HG03060 (cell line): ENCODE measurements around the gene LZTR1.
"Not testable (repeated sequence)": the region's sequence is repeated elsewhere in the genome, so short reads cannot be mapped to it uniquely, and the experiment has no call there.

ENCODE experiments used
- ATAC-seq: cut with Tn5 transposase; IDR thresholded peaks from one replicate; pipeline ENCODE4 v1.9.1; 2021; ENCODE audit warnings: low read depth, moderate number of reproducible peaks; ENCODE audit not compliant: unreplicated experiment

The LZTR1 gene

GRCh38 chr22:20981787-20982562 lies at the start of gene LZTR1:
Gene LZTR1 (plus strand): TSS chr22:20982297. CDS start chr22:20982372, 75 bp downstream.
- ATAC-seq = peak; percentile 38

DNA sequence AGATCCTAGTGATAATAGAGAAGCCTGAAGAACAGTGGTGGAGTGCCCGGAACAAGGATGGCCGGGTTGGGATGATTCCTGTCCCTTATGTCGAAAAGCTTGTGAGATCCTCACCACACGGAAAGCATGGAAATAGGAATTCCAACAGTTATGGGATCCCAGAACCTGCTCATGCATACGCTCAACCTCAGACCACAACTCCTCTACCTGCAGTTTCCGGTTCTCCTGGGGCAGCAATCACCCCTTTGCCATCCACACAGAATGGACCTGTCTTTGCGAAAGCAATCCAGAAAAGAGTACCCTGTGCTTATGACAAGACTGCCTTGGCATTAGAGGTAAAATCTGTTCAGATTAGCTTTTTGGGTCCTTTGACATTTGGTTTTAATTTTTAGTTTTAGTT lies 48.2 kb upstream of the LZTR1 start:
- no peak for ATAC-seq

- not testable (repeated sequence) for ATAC-seq
Observed at GRCh38 chr22:20935049-20935448, 47.0 kb upstream of the LZTR1 start.

GRCh38 chr22:20935780-20936539 lies 46.1 kb upstream of the LZTR1 start:
- not testable (repeated sequence) for ATAC-seq

DNA sequence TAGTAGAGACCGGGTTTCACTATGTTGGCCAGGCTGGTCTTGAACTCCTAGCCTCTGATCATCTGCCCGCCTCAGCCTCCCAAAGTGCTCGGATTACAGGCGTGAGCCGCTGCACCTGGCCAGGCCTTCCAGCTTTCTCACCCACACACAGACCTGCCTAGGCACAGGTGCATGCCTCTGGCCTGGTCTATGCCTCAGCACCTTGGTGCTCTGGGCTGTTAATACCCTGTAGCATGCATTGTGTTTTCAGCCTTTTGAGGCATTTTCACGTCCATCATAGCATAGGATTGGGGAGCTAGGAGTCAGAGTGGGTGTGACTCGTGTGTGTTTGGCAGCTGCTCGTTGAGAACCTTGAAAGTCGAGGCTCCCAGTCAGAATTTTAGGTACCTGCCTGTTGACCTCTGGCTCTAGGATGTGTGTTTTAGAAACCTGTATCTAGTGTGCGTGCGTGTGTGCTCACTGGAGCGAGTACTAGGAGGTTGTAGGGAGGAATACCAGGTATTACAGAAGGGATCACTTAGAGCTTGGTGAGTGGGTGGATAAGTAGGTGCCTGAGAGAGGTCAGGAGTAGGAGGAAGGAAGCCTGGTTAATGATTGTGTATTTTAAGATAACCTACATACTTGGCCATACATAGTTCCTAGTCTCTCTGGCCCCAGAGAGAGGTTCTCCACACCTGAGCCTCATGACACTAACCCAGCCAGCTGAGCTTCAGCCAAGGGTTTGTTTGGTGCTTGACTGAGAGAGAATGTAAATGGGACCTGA lies 44.9 kb upstream of the LZTR1 start:
- ATAC-seq = no peak

DNA sequence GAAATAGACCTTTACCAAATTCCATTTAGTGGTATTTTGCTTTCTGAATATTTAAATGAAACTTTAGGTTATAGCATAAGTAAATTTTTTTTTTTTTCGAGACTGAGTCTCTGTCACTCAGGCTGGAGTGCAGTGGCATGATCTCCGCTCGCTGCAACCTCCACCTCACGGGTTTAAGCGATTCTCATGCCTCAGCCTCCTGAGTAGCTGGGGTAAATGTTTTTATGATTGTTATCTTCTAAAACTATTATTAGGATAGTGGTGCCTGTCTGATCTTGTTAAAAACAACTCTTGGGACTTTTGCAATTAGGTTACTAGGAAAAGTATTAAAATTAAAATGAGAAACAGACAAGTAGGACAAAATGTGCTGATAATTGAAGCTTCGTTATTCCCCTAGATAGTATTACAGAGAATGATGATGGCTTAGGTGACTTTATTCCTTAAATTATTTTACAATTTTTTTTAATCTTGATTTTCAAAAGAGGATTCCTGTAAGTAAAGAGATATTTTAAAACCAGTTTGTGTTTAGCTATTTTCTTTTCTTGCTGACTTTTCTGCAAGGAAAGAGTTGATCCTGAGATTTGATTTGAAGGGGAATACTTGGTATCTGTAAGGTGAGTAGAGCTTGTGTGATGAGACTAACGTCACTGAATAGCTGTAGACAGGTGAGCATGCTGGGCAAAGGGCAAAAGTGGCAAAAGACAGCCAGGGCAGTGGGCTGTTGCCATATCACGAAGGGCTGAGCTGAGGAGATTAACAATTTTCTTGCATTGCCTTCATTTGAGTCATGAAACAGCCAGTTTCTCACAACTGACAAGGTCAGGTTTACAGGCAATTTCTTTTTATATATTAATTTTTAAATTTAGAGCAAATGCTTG lies 44.1 kb upstream of the LZTR1 start:
- ATAC-seq = no peak

DNA sequence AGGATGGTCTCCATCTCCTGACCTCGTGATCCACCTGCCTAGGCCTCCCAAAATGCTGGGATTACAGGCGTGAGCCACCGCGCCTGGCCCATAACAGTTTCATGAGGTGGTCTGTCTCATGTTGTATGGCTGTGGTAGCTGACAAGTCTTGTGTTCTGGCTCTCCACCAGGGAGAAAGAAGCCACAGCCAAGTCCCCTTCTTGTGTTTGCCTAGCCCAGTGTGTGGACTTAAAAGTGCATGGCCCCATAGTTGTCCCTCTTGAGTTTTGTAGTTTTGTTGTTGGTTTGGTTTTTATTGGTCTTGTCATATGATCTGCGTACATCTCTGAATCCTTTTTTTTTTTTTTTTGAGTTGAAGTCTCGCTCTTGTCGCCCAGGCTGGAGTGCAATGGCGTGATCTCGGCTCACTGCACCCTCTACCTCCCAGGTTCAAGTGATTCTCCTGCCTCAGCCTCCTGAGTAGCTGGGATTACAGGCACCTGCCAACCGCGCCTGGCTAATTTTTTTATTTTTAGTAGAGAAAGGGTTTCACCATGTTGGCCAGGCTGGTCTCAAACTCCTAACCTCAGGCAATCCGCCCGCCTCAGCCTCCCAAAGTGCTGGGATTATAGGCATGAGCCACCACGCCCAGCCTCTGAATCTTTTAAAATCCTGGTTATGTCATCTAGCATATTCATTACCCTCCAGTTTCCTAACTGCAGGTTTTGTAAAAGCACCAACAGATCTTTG lies 42.5 kb upstream of the LZTR1 start:
- not testable (repeated sequence) for ATAC-seq

DNA sequence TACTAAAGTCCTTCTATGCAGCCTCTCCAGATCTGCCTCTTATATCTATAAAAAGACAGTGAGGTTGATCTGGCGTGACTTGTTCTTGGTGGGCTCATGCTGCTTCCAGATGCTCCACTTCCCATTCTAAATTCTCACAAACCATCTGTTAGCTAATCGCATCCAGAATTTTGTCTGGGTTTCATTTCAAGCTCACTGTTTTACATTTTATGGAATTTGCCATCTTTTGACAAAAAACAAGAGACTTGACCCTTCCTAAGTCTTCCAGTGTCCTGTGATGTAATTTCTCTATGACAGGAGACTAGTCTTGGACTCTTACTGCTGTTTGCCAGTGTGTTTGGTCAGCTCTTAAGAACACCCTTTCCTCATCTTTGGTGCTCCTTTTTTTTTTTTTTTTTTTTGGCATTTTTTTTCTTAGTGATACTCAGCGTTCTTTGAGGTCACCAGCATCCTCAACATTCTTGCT lies 41.9 kb upstream of the LZTR1 start:
- no peak for ATAC-seq

DNA sequence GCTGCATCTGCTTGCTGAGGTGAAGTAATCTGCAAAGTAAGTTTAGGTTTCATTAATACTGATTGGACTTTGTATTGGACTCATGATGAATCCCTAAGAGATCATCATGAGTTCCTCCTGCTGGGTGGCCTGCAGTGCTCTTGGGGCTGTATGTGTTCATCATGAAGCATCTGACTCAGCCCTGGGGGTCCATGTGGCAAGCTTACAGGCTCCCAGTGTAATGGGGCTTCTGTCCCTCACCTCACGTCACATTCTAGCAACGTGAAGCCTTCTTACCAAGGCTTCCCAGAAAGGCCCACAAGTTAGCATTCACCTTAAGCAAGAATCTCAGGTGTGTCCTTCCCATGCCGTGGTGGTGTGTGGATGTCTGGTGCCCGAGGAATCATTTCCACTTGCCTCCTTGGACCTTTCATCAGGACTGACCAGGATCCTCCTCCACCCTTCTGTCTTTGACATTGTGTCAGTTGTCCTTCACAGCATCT lies 41.2 kb upstream of the LZTR1 start:
- no peak for ATAC-seq

DNA sequence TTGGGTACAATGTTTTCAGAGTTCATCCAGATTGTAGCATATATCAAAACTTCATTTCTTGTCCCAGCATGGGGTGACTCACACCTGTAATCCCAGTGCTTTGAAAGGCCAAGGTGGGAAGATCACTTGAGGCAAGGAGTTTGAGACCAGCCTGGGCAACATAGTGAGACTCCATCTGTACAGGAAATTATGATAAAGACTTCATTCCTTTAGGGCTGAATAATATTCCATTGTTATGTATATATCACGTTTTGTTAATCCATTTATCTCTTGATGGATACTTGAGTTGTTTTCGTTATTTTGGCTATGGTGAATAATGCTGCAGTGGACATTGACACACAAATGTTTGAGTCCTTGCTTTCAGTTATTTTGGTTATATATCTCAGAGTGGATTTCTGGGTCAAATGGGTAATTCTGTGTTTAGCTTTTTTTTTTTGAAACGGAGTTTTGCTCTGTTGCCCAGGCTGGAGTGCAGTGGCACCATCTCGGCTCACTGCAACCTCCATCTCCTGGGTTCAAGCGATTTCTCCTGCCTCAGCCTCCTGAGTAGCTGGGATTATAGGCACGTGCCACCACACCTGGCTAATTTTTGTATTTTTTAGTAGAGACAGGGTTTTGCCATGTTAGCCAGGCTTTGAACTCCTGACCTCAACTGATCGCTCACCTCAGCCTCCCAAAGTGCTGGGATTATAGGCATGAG lies 39.7 kb upstream of the LZTR1 start:
- not testable (repeated sequence) for ATAC-seq

DNA sequence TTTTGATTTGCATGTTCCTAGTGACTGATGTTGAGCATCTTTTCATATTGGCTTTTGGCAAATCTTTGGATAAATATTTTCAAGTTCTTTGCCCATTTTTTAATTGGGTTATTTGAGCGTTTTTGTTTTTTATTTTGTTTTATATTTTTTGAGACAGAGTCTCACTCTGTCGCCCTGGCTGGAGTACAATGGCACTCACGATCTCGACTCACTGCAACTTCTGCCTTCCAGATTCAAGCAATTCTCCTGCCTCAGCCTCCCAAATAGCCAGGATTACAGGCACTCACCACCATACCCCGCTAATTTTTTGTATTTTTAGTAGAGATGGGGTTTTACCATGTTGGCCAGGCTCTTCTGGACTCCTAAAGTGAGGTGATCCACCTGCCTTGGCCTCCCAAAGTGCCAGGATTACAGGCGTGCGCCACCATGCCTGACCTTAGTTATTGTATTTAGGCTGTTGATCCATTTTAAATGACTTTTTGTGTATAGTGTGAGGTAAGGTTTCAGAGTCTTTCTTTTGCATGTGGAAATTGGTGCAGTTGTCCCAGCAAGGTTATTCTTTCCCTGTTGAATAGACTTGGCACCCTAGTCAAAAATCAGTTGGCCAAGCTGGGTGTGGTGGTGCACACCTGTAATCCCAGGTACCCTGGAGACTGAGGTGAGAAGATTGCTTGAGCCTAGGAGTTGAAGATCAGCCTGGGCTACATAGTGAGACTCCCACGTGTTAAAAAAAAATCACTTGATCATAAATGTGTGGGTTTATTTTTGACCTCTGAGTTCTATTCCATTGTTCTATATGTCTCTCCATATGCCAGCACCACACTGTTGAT lies 38.8 kb upstream of the LZTR1 start:
- ATAC-seq = no peak

GRCh38 chr22:20944042-20944441 lies 38.1 kb upstream of the LZTR1 start:
- no peak for ATAC-seq

- ATAC-seq = no peak
Observed at GRCh38 chr22:20945578-20945934, 36.5 kb upstream of the LZTR1 start.

- no peak for ATAC-seq
Observed at GRCh38 chr22:20946080-20946986, 35.8 kb upstream of the LZTR1 start.

- ATAC-seq = no peak
Observed at GRCh38 chr22:20946991-20947390, 35.1 kb upstream of the LZTR1 start.

GRCh38 chr22:20948450-20948849 lies 33.6 kb upstream of the LZTR1 start:
- no peak for ATAC-seq

- no peak for ATAC-seq
Observed at GRCh38 chr22:20948989-20949388, 33.1 kb upstream of the LZTR1 start.
